HG03175 (cell line): ENCODE results near the gene TRAK2.
"Not testable (repeated sequence)": the region's sequence is repeated elsewhere in the genome, so short reads cannot be mapped to it uniquely, and the experiment has no call there.

ENCODE experiments used
- ATAC-seq: cut with Tn5 transposase; IDR thresholded peaks from one replicate; pipeline ENCODE4 v1.9.1; 2021; ENCODE audit warnings: mild to moderate bottlenecking, moderate library complexity; ENCODE audit not compliant: unreplicated experiment

The TRAK2 gene

DNA sequence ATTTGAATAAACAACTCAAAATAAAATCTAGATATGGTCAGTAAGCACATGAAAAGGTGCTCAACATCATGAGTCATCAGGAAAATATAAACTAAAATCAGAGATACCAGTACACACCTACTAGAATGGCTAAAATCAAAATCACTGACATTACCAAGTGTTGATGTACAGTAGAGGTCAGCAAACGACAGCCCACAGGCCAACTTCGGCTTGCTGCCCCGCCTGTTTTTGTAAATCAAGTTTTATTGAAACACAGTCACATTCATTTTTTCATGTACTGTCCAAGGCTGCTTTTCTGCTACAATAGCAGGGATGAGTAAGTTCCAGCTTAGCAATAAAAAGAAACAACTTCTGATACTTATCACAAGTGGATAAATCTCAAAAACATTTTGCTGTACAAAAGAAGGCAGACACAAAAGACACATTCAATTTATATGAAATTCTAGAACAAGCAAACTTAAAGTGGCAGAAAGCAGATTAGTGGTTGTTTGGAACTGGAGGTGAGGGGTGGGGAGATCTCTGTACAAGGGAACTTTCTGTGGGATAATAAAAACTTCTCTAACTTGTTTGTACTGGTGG lies 32.1 kb downstream of the TRAK2 start:
- ATAC-seq = no peak

- no peak for ATAC-seq
Observed at GRCh38 chr2:201415149-201415548, 36.1 kb downstream of the TRAK2 start.

DNA sequence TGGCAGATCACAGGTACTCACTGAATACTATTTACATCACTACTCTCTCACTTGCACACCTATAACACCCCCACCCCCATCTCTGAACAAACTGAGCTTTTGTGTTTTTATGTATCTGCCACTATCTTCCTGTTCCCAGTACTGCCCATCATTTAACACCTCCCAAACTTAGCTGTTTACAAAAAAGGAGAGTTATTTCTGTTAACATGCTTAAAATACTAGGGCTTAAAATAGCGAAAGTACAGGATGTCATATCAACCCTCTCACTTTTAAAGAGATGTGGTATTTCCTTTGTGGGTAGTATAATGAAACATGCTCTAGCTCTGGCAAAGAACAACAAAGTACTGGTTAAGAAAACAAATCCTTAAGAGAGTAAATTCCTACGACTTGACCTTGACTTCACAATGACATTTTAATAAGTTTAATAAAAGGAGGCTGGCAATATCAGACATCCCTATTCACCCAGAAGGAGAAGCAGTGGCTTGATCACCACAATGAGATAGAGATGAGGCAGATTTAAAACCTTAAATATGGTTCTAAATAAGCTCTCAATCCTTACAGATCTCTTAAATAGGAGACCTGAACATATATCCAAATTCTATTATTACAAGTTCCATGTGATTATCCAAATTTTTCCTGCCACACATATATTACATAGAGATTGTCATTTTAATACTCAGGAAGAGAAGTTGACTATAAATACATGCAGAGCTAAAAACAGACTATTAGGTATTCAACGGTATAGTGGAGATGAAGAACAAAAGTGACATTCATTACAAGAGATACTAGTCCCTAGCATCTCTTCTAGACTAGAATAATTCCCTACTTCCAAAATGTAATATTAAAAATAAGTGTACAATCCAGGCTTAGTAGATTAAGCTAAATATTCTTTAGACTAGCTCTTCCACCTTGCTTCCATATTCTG lies 36.9 kb downstream of the TRAK2 start:
- ATAC-seq = peak; percentile 72

DNA sequence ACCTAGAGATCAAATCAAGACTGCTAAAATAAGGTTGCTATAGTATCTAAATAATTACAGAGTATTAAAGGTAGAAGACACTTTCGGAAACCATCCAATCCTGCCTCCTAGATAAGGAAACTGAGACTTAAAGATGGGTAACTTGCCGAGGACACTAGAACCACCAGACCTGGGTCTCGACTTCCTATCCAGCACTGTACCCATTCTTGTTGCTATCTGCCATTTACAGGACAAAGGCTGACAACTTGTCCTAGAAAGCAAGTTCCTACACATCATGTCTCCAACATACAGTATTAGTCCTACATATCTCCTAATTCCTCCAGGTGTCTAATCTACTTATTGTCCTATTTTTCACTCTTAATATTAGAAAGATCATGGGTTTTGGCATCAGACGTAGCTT lies 37.7 kb downstream of the TRAK2 start:
- no peak for ATAC-seq

DNA sequence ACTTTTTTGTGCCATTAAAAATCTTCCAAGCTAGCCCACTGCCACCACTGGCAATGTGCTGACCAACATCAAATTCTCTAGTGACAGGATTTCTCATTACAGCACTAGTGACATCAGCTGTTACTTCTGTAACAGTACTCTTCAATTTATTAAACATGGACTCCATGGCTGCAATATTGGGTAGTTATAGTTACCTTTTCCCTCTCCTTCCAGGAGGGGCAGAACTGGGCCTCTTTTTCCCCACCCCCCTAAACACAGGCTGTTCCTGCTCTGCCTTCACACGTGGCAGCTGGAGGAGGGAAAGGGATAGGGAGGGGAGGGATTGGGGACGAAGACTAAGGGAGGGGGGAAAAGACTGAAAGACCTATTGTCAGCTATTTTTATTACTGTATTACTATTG lies 38.1 kb downstream of the TRAK2 start:
- ATAC-seq = no peak

DNA sequence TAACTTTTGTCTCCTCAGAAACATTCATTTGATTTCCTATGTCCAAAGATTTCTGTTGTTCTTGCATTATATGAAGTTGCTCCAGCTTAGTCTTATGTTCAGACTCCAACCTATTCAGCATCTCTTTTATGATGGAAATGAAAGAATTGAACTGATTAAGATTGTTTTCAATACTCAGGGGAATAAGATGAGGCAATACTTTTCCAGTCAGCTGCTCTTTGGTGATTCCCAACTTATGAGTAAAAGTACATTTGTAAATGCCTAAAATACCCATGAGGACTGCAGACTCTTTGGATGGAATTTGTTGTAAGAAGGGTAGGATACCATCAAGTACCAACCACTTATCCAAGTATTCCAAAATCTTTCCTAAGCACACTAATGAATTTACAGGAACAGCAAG lies 39.8 kb downstream of the TRAK2 start:
- no peak for ATAC-seq

DNA sequence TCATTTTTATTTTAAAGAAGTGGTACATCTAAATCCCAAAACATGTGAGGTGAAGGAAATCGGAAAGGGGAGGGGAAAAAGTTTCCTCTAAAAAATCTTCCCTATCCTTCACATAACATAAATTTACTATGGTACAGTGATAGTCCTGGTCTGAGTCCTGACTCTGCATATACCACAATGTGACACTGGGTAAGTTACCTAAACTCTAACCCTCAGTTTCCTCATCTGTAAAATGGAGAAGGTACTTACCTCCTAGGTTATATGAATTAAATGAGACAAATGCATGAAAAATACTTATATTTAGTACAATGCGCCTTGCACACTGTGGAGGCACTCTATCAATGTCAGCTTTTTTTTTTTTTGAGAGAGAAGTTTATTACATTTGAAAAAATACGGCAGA lies 42.3 kb downstream of the TRAK2 start:
- ATAC-seq = no peak

GRCh38 chr2:201407265-201407664 lies 44.0 kb downstream of the TRAK2 start:
- ATAC-seq = no peak

DNA sequence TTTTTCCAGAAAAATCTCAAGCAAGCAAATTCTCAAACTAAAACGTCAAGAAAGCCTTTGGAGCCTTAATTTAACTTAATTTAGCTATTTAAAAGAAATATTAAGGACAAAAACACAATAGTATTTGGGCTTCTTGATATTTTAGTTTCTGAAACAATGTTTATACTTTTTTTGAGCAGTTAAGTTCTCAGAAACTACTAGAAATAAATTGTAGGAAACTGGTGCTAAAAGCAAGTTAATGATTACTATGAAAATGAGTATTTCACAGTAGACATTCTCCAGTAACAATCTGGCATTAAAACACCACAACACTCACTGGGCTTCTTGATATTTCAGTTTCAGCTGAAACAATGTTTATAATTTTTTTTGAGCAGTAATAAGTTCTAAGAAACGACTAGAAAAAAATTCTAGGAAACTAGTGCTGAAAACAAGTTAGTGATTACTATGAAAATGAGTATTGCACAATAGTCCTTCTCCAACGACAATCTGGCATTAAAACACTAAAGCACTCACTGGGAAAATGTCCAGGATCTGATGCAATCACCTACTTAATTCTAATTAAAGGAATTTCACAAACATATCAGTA lies 45.1 kb downstream of the TRAK2 start:
- no peak for ATAC-seq

- ATAC-seq = no peak
Observed at GRCh38 chr2:201404699-201405280, 46.5 kb downstream of the TRAK2 start.

DNA sequence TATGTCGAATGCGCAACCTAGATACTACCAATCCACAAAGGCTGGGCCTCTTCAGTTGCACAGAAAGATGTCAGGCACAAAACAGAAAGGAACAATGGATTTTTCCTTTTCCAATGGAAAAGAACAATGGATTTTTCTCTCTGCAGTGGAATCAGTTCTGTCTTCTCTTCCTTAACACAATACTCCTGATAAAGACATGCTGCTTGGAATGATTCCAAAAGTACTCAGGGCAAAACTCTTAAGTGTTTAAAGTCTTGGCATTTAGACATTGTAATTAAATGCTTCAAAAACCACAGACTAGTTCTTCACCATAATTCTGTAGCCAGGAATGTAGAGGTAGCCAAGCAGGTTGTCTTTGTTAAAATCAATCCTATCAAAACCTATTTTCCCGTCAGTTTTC lies 47.4 kb downstream of the TRAK2 start:
- ATAC-seq = no peak

DNA sequence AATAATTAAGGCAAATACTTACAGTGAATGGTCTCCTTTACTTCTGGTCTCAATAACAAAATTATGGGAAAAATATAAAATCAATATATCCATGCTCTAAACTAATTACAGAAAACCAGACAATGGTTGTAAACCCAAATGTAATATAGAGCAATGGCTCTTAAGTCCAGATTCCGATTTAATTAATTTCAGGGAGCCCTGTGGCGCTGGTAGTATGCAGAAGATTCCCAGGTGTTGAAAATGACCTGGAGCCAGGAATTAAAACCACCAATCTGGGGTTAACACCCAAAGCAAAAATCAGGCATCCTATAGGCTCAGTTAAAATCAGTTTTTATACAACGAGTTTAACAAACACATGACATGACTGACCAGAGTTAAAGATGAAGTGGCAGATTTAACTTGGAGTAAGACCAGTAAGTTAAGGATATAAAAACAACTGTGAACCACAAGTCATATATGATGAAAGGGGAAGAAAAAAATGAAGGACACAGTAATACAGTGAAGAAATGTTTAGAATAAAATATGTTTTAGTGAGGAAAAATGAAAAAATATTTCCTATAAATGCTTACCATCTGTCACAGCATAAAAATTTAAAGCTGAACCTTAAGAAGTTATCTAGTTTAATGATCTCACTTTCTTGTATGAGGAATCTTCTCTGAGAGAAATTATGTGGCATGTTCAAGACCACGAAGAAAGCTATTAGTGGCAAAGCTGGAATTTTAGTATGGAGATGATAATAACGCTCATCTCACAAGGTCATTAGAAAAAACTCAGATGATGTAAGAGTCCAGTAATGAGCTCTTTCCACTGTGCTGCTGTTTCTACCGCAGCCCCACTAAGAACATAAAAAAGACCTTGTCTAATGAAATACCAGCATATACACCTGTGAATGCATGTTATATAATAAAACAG lies 48.4 kb downstream of the TRAK2 start:
- no peak for ATAC-seq

GRCh38 chr2:201401815-201402214 lies 49.4 kb downstream of the TRAK2 start:
- ATAC-seq = no peak

DNA sequence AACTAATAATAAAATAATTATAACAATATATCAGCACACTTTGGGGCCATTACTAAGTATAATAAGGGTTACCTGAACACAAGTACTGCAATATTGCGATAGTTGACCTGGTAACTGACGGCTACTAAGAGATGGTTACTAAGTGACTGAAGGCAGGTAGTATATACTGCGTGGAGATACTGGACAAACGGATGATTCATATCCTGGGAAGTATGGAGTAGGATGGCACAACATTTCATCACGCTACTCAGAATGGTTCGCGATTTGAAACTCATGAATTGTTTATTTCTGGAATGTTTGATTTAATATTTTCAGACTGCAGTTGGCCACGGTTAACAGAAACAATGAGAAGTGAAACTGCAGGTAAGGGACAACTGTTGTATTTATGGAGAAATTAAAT lies 54.7 kb downstream of the TRAK2 start:
- no peak for ATAC-seq

- ATAC-seq = no peak
Observed at GRCh38 chr2:201383136-201383535, 68.1 kb downstream of the TRAK2 start.

GRCh38 chr2:201378496-201379397 lies 72.5 kb downstream of the TRAK2 start:
- no peak for ATAC-seq

- ATAC-seq = no peak
Observed at GRCh38 chr2:201377218-201377617, 74.0 kb downstream of the TRAK2 start.

DNA sequence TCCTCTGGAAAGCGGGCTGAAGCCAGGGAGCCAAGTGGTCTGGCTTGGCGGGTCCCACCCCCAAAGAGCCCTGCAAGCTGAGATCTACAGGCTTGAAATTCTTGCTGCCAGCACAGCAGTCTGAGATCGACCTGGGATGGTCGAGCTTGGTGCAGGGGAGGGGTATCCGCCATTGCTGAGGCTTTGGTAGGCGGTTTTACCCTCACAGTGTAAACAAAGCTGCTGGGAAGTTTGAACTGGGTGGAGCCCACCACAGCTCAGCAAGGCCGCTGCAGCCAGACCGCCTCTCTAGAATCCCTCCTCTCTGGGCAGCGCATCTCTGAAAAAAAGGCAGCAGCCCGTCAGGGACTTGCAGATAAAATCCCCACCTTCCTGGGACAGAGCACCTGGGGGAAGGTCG lies 81.5 kb downstream of the TRAK2 start:
- ATAC-seq = no peak

DNA sequence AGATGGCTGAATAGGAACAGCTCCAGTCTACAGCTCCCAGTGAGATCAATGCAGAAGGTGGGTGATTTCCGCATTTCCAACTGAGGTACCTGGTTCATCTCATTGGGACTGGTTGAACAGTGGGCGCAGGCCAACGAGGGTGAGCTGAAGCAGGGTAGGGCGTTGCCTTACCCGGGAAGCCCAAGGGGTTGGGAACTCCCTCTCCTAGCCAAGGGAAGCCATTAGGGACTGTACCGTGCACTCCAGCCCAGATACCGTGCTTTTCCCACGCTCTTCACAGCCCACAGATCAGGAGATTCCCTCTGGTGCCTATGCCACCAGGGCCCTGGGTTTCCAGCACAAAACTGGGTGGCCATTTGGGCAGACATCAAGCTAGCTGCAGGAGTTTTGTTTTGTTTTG lies 81.9 kb downstream of the TRAK2 start:
- ATAC-seq = not testable (repeated sequence)

DNA sequence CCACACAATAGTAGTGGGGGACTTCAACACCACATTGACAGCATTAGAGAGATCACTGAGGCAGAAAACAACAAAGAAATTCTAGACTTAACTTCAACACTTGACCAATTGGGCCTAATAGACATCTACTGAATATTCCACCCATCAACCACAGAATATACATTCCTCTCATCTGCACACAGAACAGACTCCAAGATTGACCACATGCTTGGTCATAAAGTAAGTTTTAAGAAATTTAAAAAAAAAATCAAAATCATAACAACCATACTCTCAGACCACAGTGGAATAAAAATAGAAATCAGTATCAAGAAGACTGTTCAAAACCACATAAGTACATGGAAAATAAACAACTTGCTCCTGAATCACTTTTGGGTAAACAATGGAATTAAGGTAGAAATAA lies 85.1 kb downstream of the TRAK2 start:
- ATAC-seq = no peak
